Measurements from ENCODE around the gene CDH4.

DNA sequence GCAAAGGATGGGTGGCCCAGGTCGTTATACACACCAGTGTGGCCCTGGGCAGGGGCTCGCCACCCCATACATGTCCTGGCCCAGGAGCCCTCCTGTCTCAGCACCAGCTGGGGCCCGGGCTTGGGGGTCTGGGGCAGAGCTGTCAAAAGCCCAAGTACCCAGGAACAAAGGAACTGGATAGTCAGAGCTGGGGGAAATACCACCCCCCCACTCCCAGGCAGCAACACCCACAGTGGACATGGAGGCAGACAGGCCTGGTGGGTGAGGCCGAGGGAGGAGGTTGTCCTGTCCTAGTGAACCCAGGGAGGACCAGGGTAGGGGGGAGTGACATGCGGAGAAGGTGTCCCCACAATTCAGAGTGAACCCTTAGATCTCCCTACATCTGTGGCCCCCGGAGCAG is 406.5 kb downstream of the CDH4 start:
- TF ChIP-seq, protein P1, sequence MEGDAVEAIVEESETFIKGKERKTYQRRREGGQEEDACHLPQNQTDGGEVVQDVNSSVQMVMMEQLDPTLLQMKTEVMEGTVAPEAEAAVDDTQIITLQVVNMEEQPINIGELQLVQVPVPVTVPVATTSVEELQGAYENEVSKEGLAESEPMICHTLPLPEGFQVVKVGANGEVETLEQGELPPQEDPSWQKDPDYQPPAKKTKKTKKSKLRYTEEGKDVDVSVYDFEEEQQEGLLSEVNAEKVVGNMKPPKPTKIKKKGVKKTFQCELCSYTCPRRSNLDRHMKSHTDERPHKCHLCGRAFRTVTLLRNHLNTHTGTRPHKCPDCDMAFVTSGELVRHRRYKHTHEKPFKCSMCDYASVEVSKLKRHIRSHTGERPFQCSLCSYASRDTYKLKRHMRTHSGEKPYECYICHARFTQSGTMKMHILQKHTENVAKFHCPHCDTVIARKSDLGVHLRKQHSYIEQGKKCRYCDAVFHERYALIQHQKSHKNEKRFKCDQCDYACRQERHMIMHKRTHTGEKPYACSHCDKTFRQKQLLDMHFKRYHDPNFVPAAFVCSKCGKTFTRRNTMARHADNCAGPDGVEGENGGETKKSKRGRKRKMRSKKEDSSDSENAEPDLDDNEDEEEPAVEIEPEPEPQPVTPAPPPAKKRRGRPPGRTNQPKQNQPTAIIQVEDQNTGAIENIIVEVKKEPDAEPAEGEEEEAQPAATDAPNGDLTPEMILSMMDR (conservative IDR thresholded peaks at IDR 0.05), result no peak
- TF ChIP-seq EZH2 (IDR thresholded peaks at IDR 0.05; ENCODE audit: low read depth), result no peak
